Stomach (tissue), 9 donors: ENCODE data around the gene ZNF816. TPM values are rescaled to one million over a fixed set of nuclear protein-coding genes. Genes with fewer than 3 reads are reported as not detected.
"Not testable (repeated sequence)": the region's sequence is repeated elsewhere in the genome, so short reads cannot be mapped to it uniquely, and the experiment has no call there.

ENCODE experiments used
- DNase-seq, 2 donors: peaks; one replicate each; pipeline versions ENCODE4 v3.0.0 to v3.0.0-alpha.2; 2013 to 2019
- H3K27ac ChIP-seq, 5 donors: fragments of 200-600 bp in 4 of 5; sonication (generic) in 4 of 5; one replicate each; pipeline ENCODE4 v1.5.1; 2013 to 2019; ENCODE audit warnings: mild to moderate bottlenecking in 1 of 5, moderate library complexity in 1 of 5
- H3K27me3 ChIP-seq, 3 donors: fragments of 200-600 bp; sonication (generic); one replicate each; pipeline ENCODE4 v1.5.1; 2017 to 2019; ENCODE audit warnings: mixed run types in 1 of 3
- H3K36me3 ChIP-seq, 4 donors: fragments of 200-600 bp; sonication (generic); 1 replicate in 3 of 4; 2 replicates in 1 of 4; pipeline ENCODE4 v1.5.1; 2016 to 2019
- H3K4me1 ChIP-seq, 4 donors: fragments of 200-600 bp; sonication (generic); one replicate each; pipeline ENCODE4 v1.5.1; 2016 to 2019
- H3K4me3 ChIP-seq, 4 donors: fragments of 200-600 bp; sonication (generic) in 3 of 4; one replicate each; pipeline ENCODE4 v1.5.1; 2016 to 2019; ENCODE audit warnings: mild to moderate bottlenecking in 1 of 4
- H3K9me3 ChIP-seq, 4 donors: fragments of 200-600 bp; sonication (generic); one replicate each; pipeline ENCODE4 v1.5.1; 2016 to 2019
- EP300 ChIP-seq: sonication (generic); formaldehyde crosslinking; IDR thresholded peaks from one replicate; pipeline ENCODE4 v1.6.1; 2017; ENCODE audit warnings: antibody characterized with exemption
- POLR2A ChIP-seq, 4 donors: fragments of 450-650 bp; IDR thresholded peaks; one replicate each; pipeline ENCODE4 v1.6.1; 2016; ENCODE audit warnings: antibody characterized with exemption in 4 of 4, control low read depth in 2 of 4, mild to moderate bottlenecking in 1 of 4, moderate library complexity in 1 of 4
- POLR2AphosphoS5 ChIP-seq, 3 donors: sonication (generic); formaldehyde crosslinking; IDR thresholded peaks; one replicate each; pipeline ENCODE4 v1.6.1; 2016; ENCODE audit warnings: antibody characterized with exemption in 3 of 3
- WGBS, 5 donors: extraction: QIAGEN DNeasy Blood & Tissue Kit in 3 of 5; methylation state at CpG; one replicate each; pipeline versions ENCODE4 v1.1.5 to v1.1.7; 2013 to 2018; 5-methylcytosine and 5-hydroxymethylcytosine counted together
- intact Hi-C: fragments of 100-400 bp; cut with DNase I; formaldehyde crosslinking; loops from one replicate; pipeline ENCODE4 v1.15.1; 2023; ENCODE audit warnings: low total_unique reads
- polyA plus RNA-seq, 3 donors: library from polyadenylated mRNA; stranded (reverse); fragments of 200-250 nt; gene quantifications; one replicate each; pipeline ENCODE4 v1.2.3, GENCODE V29; 2013
- total RNA-seq, 5 donors: library from RNA; depleted of rRNA; stranded (reverse); fragments of >200 nt; gene quantifications; one replicate each; pipeline versions ENCODE4 v1.1.0 to v1.2.3, GENCODE V29; 2014 to 2016
- TF ChIP-seq, protein P1 (sequence below), 7 experiments: fragments of 450-650 bp in 4 of 7; fragments of 200-600 bp in 3 of 7; sonication (generic) in 3 of 7; IDR thresholded peaks; one replicate each; pipeline ENCODE4 v1.5.1; 2016 to 2019; ENCODE audit warnings: antibody characterized with exemption in 7 of 7, control low read depth in 2 of 7, mild to moderate bottlenecking in 1 of 7
- donor health status: healthy with polysubstance abuse.
- donor health status: Bipolar disorder and iron deficiency.
- donor health status: healthy.

The ZNF816 gene
- total and polyA plus RNA-seq, 8 donors: 2.9 to 41.4 (median 8.7) TPM

DNA sequence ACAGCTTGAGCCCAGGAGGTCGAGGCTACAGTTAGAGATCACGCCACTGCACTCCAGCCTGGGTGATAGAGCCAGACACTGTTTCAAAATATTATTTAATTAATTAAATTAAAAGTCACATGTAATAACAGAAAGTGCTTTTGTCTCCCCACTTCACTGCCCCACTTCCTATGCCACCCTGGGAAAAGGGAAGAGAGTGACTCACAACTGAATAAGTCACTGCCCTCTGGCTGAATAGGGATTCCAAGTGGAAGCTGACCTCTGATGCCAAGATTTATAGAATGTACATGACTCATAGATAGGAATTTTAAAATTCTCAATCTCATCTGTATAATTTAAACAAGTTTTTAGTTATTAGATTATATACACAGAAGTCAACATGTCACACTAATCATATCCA, 28.8 kb upstream of the ZNF816 start:
- no peak overlapping the region for H3K4me3 ChIP-seq
- peaks cover 11 to 31% (median 20%) of the 10 kb centered on the region in 4 donors for H3K4me1 ChIP-seq
- peaks cover 1 to 37% (median 24%) of the 10 kb centered on the region in 4 donors for H3K36me3 ChIP-seq
- 66 to 92% (median 90%) methylated on average over 2 of the region's 2 CpGs for whole genome bisulfite sequencing, 5 donors
- no peaks in the 10 kb centered on the region for H3K27me3 ChIP-seq
- no peak for DNase-seq
- H3K9me3 ChIP-seq: peaks cover 0 to 14% (median 4%) of the 10 kb centered on the region in 4 donors
- intact Hi-C loops: no loop called here
- H3K27ac ChIP-seq: no peak overlapping the region
- TF ChIP-seq EP300 (no peak), POLR2A (IDR thresholded peaks at IDR 0.05) (no peak), POLR2AphosphoS5 (IDR thresholded peaks at IDR 0.05) (no peak)
- TF ChIP-seq, protein P1, sequence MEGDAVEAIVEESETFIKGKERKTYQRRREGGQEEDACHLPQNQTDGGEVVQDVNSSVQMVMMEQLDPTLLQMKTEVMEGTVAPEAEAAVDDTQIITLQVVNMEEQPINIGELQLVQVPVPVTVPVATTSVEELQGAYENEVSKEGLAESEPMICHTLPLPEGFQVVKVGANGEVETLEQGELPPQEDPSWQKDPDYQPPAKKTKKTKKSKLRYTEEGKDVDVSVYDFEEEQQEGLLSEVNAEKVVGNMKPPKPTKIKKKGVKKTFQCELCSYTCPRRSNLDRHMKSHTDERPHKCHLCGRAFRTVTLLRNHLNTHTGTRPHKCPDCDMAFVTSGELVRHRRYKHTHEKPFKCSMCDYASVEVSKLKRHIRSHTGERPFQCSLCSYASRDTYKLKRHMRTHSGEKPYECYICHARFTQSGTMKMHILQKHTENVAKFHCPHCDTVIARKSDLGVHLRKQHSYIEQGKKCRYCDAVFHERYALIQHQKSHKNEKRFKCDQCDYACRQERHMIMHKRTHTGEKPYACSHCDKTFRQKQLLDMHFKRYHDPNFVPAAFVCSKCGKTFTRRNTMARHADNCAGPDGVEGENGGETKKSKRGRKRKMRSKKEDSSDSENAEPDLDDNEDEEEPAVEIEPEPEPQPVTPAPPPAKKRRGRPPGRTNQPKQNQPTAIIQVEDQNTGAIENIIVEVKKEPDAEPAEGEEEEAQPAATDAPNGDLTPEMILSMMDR (IDR thresholded peaks at IDR 0.05): no peak

DNA sequence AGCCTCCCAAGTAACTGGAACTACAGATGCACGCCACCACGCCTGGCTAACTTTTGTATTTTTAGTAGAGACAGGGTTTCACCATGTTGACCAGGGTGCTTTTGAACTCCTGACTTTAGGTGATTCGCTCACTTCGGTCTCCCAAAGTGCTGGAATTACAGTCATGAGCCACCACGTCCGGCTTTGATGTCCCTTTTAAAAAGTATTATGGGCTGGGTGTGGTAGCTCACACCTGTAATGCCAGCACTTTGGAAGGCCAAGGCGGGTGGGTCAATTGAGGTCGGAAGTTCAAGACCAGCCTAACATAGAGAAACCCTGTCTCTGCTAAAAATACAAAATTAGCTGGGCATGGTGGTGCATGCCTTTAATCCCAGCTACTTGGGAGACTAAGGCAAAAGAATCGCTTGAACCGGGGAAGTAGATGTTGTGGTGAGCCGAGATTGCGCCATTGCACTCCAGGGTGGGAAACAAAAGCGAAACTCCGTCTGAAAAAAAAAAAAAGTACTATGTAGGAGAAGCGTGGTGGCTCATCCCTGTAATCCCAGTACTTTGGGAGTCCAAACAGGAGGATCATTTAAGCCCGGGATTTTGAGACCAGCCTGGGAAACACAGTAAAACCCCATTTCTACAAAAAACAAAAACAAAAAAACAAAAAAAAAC, 28.2 kb upstream of the ZNF816 start:
- DNase-seq: no peak
- WGBS, 5 donors: 86 to 94% (median 93%) methylated on average over 16 of the region's 16 CpGs
- intact Hi-C loops: no loop called here

DNA sequence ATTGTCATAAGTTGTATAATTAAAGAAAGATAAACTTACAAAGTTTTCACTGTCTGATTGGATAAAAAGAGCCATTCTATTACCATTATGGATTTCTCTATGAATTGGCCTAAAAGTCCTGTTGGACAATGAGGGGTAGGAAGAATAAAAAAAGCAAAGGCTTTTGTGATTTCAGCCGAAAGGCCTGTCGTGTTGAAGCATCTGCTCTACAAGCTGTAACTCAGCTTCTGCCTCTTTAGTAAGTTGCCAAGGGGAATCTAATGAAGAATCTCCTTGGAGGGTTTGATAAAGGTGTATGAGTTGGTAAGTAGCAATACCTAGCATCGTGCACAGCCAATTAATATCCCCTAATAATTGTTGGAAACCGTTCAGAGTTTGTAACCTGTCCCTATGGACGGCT, 25.8 kb upstream of the ZNF816 start:
- H3K4me1 ChIP-seq: peaks cover 11 to 23% (median 14%) of the 10 kb centered on the region in 4 donors
- H3K4me3 ChIP-seq: no peak overlapping the region
- H3K27me3 ChIP-seq: no peaks in the 10 kb centered on the region
- TF ChIP-seq POLR2A (IDR thresholded peaks at IDR 0.05) (no peak), POLR2AphosphoS5 (IDR thresholded peaks at IDR 0.05) (no peak), EP300 (no peak)
- TF ChIP-seq, protein P1 (IDR thresholded peaks at IDR 0.05): no peak
- DNase-seq: no peak
- no peak overlapping the region for H3K27ac ChIP-seq
- H3K9me3 ChIP-seq: peaks cover 0 to 37% (median 17%) of the 10 kb centered on the region in 4 donors
- intact Hi-C loops: no loop called here
- WGBS, 5 donors: 88 to 94% (median 92%) methylated on average over 5 of the region's 5 CpGs
- peaks cover 16 to 67% (median 51%) of the 10 kb centered on the region in 4 donors for H3K36me3 ChIP-seq

More for the DNA sequence above, 28.2 kb upstream of the ZNF816 start:
- no peak overlapping the region for H3K27ac ChIP-seq
- H3K27me3 ChIP-seq: no peaks in the 10 kb centered on the region
- peaks cover 0 to 20% (median 6%) of the 10 kb centered on the region in 4 donors for H3K9me3 ChIP-seq
- peaks cover 11 to 31% (median 20%) of the 10 kb centered on the region in 4 donors for H3K4me1 ChIP-seq
- H3K4me3 ChIP-seq: no peak overlapping the region
- TF ChIP-seq POLR2AphosphoS5 (IDR thresholded peaks at IDR 0.05) (no peak), POLR2A (IDR thresholded peaks at IDR 0.05) (no peak), EP300 (no peak)
- TF ChIP-seq, protein P1 (IDR thresholded peaks at IDR 0.05): no peak
- H3K36me3 ChIP-seq: peaks cover 7 to 43% (median 30%) of the 10 kb centered on the region in 4 donors

DNA sequence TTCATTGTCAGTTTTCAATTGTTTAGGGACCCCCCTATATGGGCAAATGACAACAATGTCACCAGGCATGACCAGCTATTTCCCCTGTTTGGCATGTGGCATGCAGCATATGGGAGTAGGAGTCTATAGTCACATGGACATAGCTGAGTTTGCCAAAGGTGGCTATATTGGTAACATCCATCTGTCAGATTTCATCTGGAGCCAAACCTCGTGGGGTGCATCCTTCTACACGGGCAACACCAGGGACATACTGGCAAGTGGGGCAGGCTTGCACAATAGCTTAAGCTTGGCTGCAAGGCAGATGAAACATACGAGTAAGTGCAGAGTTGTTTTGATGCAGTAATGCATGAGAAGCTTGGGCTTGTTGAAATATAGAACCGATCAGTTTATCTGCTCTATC, 24.5 kb upstream of the ZNF816 start:
- Histone ChIP-seq H3K27me3 (no peaks in the 10 kb centered on the region), H3K36me3 (peaks cover 16 to 77% (median 53%) of the 10 kb centered on the region in 4 donors), H3K4me1 (peaks cover 5 to 12% (median 7%) of the 10 kb centered on the region in 4 donors), H3K9me3 (peaks cover 0 to 38% (median 18%) of the 10 kb centered on the region in 4 donors), H3K4me3 (no peak overlapping the region), H3K27ac (no peak overlapping the region)
- no peak for DNase-seq
- TF ChIP-seq, protein P1 (IDR thresholded peaks at IDR 0.05): no peak
- TF ChIP-seq POLR2AphosphoS5 (IDR thresholded peaks at IDR 0.05) (no peak), POLR2A (IDR thresholded peaks at IDR 0.05) (no peak), EP300 (no peak)
- WGBS, 5 donors: 89 to 97% (median 93%) methylated on average over 4 of the region's 4 CpGs
- intact Hi-C loops: no loop called here

DNA sequence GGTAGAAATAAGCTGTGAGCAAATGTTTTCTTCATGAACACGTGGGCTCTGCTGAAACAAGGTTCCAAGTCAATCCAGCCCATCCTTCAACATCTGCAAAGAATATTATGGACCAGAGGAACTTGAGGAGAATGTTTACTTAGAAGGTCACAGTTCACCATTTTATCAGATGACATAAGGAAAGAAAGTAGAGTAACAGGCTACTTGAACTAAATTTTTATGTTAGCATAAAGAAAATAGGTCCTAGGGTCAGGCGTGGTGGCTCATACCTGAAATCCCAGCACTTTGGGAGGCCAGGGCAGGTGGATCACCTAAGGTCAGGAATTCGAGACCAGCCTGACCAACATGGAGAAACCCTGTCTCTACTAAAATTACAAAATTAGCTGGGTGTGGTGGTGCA, 20.5 kb upstream of the ZNF816 start:
- H3K27ac ChIP-seq, H3K4me1 ChIP-seq, intact Hi-C loops, DNase-seq, H3K4me3 ChIP-seq, H3K27me3 ChIP-seq: not testable (repeated sequence)
- peaks cover 16 to 70% (median 51%) of the 10 kb centered on the region in 4 donors for H3K36me3 ChIP-seq
- H3K9me3 ChIP-seq: peaks cover 0 to 38% (median 18%) of the 10 kb centered on the region in 4 donors
- WGBS, 5 donors: 81 to 91% (median 89%) methylated on average over 3 of the region's 3 CpGs
